ENCODE results near the gene KRTAP10-1.

Gene KRTAP10-1

DNA sequence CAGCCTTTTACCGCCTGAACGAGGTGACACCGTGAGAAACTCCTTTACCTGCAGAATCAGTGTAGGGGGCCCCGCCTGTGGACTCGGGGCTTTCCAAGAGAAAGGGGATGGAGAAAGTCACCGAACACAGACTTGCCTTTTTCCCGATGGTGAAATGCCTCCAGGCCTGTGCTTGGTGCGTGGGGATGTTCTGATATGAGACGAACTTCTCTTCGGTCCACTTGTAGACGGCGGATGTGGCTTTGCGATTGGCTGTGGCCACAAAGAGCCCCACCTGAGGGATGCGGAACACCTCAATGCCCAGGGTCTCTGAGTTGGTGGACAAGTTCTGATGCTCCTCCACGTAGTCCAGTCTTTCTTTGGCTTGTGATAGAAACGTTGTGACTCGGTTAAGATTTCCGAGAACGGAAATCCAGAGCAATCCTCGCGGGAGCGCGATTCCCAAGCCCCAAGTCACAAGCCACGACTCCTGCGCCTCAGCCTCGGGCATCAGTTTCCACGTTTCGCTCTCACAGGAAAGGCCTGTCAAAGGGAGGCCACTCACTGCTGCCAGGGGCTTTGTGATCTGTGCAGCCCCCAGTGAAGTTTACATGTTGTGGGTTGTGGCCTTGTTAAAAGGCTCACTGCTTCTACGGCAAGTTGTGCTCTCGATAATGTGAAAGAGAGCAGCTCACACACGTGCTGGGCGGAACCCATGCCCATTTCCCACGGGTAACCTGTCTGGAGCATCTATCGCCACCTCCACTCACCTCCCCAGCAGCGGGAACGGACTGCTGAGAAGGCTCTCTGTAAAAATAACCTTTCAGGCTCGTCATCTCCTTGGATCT lies 12.6 kb downstream of the KRTAP10-1 start:
- DNase-seq = no peak

GRCh38 chr21:44526096-44526997 lies 13.6 kb downstream of the KRTAP10-1 start:
- no peak for DNase-seq

GRCh38 chr21:44525391-44526095 lies 14.5 kb downstream of the KRTAP10-1 start:
- no peak for DNase-seq

DNA sequence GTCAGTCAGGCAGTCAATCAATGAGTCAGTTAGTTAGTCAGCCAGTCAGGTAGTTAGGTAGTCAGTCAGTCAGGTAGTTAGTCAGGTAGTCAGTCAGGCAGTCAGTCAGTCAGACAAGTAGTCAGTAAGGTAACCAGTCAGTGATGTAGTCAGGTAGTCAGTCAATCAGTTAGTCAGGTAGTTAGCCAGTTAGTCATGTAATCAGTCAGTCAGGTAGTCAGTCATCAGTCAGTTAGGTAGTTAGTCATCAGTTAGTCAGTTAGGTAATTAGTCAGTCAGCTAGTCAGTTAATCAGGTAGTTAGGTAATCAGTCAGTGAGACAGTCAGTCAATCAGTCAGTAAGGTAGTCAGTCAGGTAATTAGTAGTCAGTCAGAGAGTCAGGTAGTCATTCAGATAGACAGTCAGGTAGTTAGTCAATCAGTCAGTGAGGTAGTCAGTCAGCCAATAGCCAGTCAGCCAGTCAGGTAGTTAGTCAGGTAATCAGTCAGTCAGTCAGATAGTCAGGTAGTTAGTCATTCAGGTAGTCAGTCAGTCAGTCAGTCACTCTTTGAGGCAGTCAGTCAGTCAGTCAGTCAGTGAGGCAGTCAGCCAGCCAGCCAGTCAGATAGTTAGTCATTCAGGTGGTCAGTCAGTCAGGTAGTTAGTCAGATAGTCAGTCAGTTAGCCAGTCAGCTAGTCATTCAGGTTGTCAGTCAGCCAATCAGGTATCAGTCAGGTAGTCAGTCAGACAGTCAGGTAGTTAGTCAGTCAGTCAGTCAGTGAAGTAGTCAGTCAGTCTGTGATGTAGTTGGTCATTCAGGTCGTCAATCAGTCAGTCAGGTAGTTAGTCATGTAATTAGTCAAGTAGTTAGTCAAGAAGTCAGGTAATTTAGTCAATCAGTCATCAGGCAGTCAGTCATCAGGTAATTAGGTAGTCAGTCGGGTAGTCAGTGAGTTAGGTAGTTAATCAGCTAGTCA lies 15.3 kb downstream of the KRTAP10-1 start:
- no peak for DNase-seq

GRCh38 chr21:44523567-44524413 lies 16.2 kb downstream of the KRTAP10-1 start:
- no peak for DNase-seq

DNA sequence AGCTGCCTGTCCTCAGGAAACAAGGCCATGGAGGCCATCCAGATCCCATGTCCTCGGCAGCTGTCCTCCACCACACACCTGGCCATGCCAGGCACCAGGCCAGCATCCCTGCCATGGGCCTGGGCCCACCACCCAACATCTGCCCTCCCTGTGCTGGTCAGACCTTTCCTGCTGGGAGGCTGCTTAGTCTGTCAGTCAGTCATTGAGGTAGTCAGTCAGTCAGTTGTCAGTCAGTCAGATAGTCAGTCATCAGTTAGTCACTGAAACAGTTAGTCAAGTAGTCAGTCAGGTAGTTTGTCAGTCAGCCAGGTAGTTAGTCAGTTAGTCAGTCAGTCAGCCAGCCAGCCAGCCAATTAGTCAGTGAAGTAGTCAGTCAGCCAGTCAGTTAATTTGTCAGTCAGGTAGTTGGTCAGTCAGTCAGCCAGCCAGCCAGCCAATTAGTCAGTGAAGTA lies 17.2 kb downstream of the KRTAP10-1 start:
- no peak for DNase-seq

DNA sequence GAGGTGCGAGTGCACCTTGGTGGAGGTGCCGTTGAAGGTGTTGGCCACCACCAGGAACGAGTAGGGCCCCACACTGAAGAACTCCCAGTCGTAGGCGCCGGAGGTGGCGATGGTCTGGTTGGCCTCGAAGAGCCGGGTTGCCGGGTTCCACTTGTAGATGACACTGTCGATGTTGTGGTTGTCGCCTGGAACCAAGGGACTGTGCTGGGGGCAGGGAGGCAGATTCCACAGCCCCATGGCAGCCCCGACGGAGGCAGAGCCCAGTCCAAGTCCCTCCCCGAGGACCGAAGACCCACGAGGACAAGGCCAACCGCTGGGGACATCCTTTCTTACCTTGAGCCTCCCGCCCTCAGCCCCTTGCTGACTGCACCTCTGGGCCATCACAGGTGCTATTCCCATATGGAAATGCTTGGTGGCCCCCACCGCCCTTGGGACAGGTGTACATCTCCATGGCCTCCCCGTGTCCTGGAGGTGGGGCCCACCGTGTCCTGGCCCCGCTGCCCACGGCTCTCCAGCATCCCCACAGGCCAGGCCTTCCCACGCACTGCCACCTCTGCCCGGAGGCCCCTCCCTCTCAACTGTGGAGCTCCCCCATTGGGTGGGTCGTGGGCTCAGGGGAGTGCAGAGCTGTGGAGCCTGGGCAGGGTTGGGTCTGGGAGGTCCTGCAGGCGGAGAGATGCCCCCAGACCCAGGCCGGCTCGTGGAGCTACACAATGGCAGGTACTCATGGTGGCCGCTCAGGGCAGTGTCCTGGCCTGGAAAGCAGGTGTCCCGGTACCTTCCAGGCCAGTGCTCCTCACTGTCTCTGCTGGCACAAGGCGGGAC lies 17.9 kb downstream of the KRTAP10-1 start:
- DNase-seq = no peak

DNA sequence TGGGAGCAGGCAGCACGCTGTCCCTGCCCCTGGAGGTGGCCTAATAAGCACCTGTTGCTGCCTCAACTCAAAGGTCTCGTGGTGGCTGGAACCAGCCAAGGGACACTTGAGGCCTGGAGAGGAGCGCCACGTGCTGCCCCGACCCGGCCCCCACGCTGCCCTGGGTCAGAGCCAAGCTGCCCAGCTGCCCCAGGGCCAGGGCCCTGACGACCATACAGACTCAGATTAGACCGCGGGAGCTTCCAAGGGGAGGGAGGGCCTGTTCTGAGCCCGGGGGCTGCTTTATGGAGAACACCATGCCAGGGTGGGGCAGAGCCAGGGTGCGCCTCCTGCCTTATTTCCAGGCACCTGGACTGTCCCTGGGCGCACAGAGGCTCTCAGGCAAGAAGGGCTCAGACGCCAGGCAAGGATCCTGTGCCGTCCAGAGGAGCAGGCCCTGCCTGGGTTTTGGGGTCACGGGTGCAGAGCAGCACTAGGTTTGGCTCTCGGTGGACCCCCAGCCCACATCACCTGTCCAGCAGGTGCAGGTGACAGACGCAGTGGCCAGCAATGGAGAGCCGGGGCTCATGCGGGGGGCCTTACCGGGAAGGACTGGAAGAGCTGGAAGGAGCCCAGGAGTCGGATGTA lies 18.6 kb downstream of the KRTAP10-1 start:
- DNase-seq = no peak

DNA sequence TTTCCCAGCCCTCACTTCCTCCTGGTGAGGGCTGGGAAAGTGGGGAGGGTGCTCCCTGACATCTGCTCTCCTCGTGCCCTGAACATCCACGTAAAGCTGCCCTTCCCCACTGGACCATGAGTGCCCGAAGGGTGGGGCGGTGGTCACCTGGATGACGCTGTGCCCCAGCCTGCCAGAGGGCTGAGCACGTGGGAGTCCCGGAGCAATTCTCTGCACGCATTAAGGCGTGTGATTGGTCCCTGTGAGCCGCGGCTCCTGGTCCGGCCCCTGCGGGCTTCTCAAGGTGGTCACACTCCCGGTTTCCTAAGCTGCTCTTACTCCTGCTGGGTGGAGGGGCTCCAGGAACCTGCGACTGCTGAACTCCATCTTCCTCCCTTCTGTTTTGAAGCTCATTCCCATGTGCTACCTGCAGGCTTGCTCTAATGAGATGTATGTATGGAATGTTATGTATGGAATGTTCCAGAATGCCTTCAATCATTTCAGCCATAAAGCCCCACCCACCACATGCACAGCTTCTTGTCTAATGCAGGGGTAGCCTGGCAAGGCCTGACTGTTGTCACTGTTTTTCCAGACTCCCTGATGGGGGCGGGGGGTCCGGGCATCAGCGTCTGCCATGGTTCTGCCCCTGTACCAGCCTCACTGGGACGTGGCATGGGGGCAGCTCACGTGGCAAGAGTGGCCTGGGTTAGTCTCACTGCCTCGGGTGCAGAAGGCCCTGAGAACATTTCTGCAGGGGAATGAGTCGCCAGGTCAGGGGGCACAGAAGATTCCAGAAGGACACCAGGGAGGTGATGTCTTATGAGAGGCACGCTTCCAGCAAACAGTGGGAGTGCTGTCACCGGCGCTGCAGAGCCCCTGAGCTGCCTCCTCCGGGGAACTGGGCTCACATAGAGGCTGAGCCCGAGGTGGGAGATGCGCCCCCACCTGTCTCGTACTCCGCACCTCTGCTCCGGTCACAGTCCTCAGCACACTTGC lies 19.4 kb downstream of the KRTAP10-1 start:
- no peak for DNase-seq

DNA sequence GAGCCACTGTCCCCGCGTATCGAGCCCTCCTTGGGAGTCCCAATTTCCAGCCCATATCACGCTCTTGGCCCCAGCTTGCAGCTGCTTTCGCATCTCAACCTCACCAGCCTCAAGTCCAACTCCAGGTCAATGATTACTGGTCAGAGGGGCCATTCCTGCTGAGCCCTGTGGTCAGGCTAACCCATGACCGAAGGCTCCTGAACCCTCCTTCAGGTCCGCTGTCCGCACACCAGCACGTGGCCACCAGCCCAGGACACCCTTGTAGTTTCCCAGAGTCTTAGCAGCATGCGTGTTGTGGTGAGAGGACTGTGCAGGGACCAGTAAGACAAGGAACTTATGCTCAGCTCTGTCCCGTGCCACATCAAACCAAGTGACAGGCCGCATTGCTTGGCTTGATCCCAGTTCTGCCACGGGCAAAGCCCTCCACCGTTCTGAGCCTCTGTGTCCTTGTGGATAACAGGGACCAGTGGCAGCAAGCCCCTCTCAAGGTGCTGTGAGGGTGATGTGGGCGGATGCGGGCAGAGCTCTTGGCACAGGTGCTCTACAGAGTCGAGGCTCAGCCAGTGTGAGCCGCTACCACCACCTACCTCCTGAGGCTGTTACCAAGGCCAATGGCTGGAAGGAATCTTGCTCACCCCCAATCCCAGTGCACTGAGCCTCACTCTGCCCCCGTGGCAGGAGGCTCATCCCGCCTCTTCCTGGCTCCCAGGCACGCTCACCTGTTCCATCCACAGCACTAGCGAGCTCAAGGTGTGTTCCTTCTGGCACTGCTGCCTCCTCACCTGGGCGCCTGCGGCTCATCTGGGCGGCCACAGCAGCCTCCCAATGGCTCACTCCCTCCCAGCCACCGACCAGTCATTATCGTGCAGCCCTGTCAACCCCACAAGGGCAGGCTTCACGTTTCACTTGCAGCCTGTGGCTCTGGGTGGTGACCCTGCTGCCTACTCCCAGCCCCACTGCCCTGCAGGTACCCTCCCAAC lies 20.4 kb downstream of the KRTAP10-1 start:
- no peak for DNase-seq

- DNase-seq = no peak
Observed at GRCh38 chr21:44518686-44519085, 21.3 kb downstream of the KRTAP10-1 start.

- DNase-seq = no peak
Observed at GRCh38 chr21:44517175-44517899, 22.7 kb downstream of the KRTAP10-1 start.

DNA sequence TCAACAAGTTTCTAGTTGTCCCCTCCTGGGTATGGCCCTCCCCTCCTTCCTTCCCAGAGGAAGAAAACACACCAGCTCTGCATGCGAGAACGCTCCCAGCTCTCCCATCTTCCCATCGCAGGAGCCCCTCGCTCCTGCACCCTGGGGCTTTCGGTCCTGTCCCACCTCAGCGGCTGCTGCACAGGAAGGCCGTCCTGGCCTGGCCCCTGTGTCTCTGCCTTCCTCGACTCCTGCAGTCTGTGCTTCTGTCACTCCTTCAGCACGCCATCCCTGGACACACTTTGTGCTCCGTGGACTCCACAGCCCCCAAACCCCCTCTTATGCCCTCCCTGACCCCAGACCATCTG lies 23.2 kb downstream of the KRTAP10-1 start:
- DNase-seq = no peak

GRCh38 chr21:44516342-44516741 lies 23.7 kb downstream of the KRTAP10-1 start:
- DNase-seq = no peak

- no peak for DNase-seq
Observed at GRCh38 chr21:44515359-44516165, 24.4 kb downstream of the KRTAP10-1 start.
